ENCODE measurements around the gene ACAA1.

Gene ACAA1

GRCh38 chr3:38117748-38118420 lies 19.0 kb downstream of the ACAA1 start:
- DNase-seq: no peak

- DNase-seq: no peak
Observed at GRCh38 chr3:38117163-38117716, 19.7 kb downstream of the ACAA1 start.

GRCh38 chr3:38116471-38117162 lies 20.3 kb downstream of the ACAA1 start:
- no peak for DNase-seq

- no peak for DNase-seq
Observed at GRCh38 chr3:38115645-38116427, 21.1 kb downstream of the ACAA1 start.

- DNase-seq: no peak
Observed at GRCh38 chr3:38114875-38115644, 21.9 kb downstream of the ACAA1 start.

GRCh38 chr3:38114052-38114874 lies 22.7 kb downstream of the ACAA1 start:
- DNase-seq: no peak

GRCh38 chr3:38112378-38112761 lies 24.6 kb downstream of the ACAA1 start:
- DNase-seq: no peak

- DNase-seq: no peak
Observed at GRCh38 chr3:38111696-38112377, 25.1 kb downstream of the ACAA1 start.

- no peak for DNase-seq
Observed at GRCh38 chr3:38111201-38111600, 25.7 kb downstream of the ACAA1 start.

- DNase-seq: no peak
Observed at GRCh38 chr3:38110314-38111050, 26.4 kb downstream of the ACAA1 start.

GRCh38 chr3:38109580-38110313 lies 27.2 kb downstream of the ACAA1 start:
- no peak for DNase-seq

- no peak for DNase-seq
Observed at GRCh38 chr3:38108649-38109579, 28.0 kb downstream of the ACAA1 start.

GRCh38 chr3:38107911-38108648 lies 28.8 kb downstream of the ACAA1 start:
- no peak for DNase-seq

GRCh38 chr3:38105525-38105924 lies 31.4 kb downstream of the ACAA1 start:
- DNase-seq: no peak

GRCh38 chr3:38102444-38102814 lies 34.5 kb downstream of the ACAA1 start:
- DNase-seq: no peak

- DNase-seq: no peak
Observed at GRCh38 chr3:38101811-38102443, 35.0 kb downstream of the ACAA1 start.

- DNase-seq: no peak
Observed at GRCh38 chr3:38100498-38100897, 36.4 kb downstream of the ACAA1 start.

Measured in DMS79 (cell line).